ENCODE measurements around the gene RFTN1.
"Not testable (repeated sequence)": the region's sequence is repeated elsewhere in the genome, so short reads cannot be mapped to it uniquely, and the experiment has no call there.

Gene RFTN1

GRCh38 chr3:16507578-16508242 is 5.8 kb downstream of the RFTN1 start:
- DNase-seq (ENCODE audit: low read depth, low spot score) = no peak

- no peak for DNase-seq (ENCODE audit: low read depth, low spot score)
These were observed 6.5 kb downstream of the RFTN1 start for GRCh38 chr3:16506884-16507577.

GRCh38 chr3:16506451-16506850 is 7.0 kb downstream of the RFTN1 start:
- DNase-seq (ENCODE audit: low read depth, low spot score) = no peak

GRCh38 chr3:16504692-16505091 is 8.8 kb downstream of the RFTN1 start:
- no peak for DNase-seq (ENCODE audit: low read depth, low spot score)

- no peak for DNase-seq (ENCODE audit: low read depth, low spot score)
These were observed 9.3 kb downstream of the RFTN1 start for GRCh38 chr3:16504242-16504641.

- no peak for DNase-seq (ENCODE audit: low read depth, low spot score)
These were observed 10.2 kb downstream of the RFTN1 start for GRCh38 chr3:16503191-16503776.

GRCh38 chr3:16502347-16502908 is 11.1 kb downstream of the RFTN1 start:
- DNase-seq (ENCODE audit: low read depth, low spot score) = no peak

GRCh38 chr3:16501376-16501775 is 12.1 kb downstream of the RFTN1 start:
- DNase-seq (ENCODE audit: low read depth, low spot score) = no peak

- DNase-seq (ENCODE audit: low read depth, low spot score) = no peak
These were observed 12.6 kb downstream of the RFTN1 start for GRCh38 chr3:16500911-16501310.

- DNase-seq (ENCODE audit: low read depth, low spot score) = no peak
These were observed 13.4 kb downstream of the RFTN1 start for GRCh38 chr3:16500093-16500492.

GRCh38 chr3:16499351-16499750 is 14.1 kb downstream of the RFTN1 start:
- DNase-seq (ENCODE audit: low read depth, low spot score) = no peak

GRCh38 chr3:16498130-16498890 is 15.2 kb downstream of the RFTN1 start:
- DNase-seq (ENCODE audit: low read depth, low spot score) = no peak

- DNase-seq (ENCODE audit: low read depth, low spot score) = no peak
These were observed 16.9 kb downstream of the RFTN1 start for GRCh38 chr3:16496408-16497222.

- DNase-seq (ENCODE audit: low read depth, low spot score) = no peak
These were observed 17.5 kb downstream of the RFTN1 start for GRCh38 chr3:16496008-16496407.

- DNase-seq (ENCODE audit: low read depth, low spot score) = no peak
These were observed 18.6 kb downstream of the RFTN1 start for GRCh38 chr3:16494814-16495431.

GRCh38 chr3:16494094-16494493 is 19.4 kb downstream of the RFTN1 start:
- no peak for DNase-seq (ENCODE audit: low read depth, low spot score)

GRCh38 chr3:16490062-16490619 is 23.4 kb downstream of the RFTN1 start:
- DNase-seq (ENCODE audit: low read depth, low spot score) = no peak

- not testable (repeated sequence) for DNase-seq (ENCODE audit: low read depth, low spot score)
These were observed 24.0 kb downstream of the RFTN1 start for GRCh38 chr3:16489326-16490061.

- no peak for DNase-seq (ENCODE audit: low read depth, low spot score)
These were observed 24.9 kb downstream of the RFTN1 start for GRCh38 chr3:16488637-16489036.

Measured in activated CD4-positive, CD25-positive, alpha-beta regulatory T cell treated with anti-CD3 and anti-CD28 coated beads, Interleukin-2, amount 50 U/mL, for 16 hours (primary cell).